Peyer's patch (tissue), 4 donors: ENCODE measurements around the gene RHOG.
"Not testable (repeated sequence)": the region's sequence is repeated elsewhere in the genome, so short reads cannot be mapped to it uniquely, and the experiment has no call there.

Experiments used
- CTCF ChIP-seq, 6 experiments: fragments of 450-650 bp in 4 of 6; fragments of 200-600 bp in 2 of 6; sonication (generic) in 1 of 6; IDR thresholded peaks; one replicate each; pipeline ENCODE4 v1.5.1; 2017 to 2019; ENCODE audit warnings: antibody characterized with exemption in 6 of 6, mild to moderate bottlenecking in 3 of 6, moderate library complexity in 1 of 6
- POLR2A ChIP-seq, 2 donors: fragments of 450-650 bp; IDR thresholded peaks; one replicate each; pipeline ENCODE4 v1.5.1; 2017; ENCODE audit warnings: antibody characterized with exemption in 2 of 2, mild to moderate bottlenecking in 2 of 2, moderate library complexity in 2 of 2

- TF ChIP-seq POLR2A, CTCF (IDR thresholded peaks at IDR 0.05): not testable (repeated sequence)
These were observed 20.2 kb upstream of the RHOG start for GRCh38 chr11:3860898-3861393.
